Astrocyte of the cerebellum (primary cell): ENCODE data around the gene CBX7.

Experiments used
- DNase-seq: peaks from one replicate; pipeline ENCODE4 v3.0.0-alpha.2; 2011; ENCODE audit warnings: low read depth
- H3K4me3 ChIP-seq: 2 replicates; pipeline ENCODE4 v1.5.1; 2011; ENCODE audit warnings: mild to moderate bottlenecking, low read depth, low read length, moderate library complexity
- CTCF ChIP-seq: IDR thresholded peaks from 2 replicates; pipeline ENCODE4 v1.5.1; 2012; ENCODE audit warnings: low read length, low read depth, moderate library complexity, mild to moderate bottlenecking; ENCODE audit errors: missing control alignments
- in situ Hi-C: cut with HindIII; loops from 2 replicates; pipeline ENCODE4 v1.10.0; 2017; ENCODE audit warnings: low sequenced_read_pairs

The CBX7 gene

DNA sequence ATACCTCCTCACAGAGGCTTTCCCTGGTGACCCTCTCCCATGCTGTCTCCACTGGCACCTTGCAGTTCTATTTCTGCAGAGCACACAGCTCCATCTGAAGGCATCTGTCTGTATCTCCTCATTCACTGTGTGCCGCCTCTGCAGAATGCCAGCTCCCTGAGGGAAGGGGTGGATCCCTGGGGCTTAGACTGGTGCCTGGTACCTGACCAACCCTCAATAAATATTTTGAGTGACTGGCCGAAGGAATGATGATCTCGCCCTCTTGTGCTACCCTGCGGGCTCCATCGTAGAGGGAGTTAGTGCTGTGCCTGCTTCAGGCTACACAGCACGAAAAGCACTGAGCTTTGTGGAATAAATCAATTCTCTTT lies 1.6 kb downstream of the CBX7 start:
- H3K4me3 ChIP-seq = no peak overlapping the region
- TF ChIP-seq CTCF = no peak
- in situ Hi-C loops = no loop called here
- DNase-seq = no peak

DNA sequence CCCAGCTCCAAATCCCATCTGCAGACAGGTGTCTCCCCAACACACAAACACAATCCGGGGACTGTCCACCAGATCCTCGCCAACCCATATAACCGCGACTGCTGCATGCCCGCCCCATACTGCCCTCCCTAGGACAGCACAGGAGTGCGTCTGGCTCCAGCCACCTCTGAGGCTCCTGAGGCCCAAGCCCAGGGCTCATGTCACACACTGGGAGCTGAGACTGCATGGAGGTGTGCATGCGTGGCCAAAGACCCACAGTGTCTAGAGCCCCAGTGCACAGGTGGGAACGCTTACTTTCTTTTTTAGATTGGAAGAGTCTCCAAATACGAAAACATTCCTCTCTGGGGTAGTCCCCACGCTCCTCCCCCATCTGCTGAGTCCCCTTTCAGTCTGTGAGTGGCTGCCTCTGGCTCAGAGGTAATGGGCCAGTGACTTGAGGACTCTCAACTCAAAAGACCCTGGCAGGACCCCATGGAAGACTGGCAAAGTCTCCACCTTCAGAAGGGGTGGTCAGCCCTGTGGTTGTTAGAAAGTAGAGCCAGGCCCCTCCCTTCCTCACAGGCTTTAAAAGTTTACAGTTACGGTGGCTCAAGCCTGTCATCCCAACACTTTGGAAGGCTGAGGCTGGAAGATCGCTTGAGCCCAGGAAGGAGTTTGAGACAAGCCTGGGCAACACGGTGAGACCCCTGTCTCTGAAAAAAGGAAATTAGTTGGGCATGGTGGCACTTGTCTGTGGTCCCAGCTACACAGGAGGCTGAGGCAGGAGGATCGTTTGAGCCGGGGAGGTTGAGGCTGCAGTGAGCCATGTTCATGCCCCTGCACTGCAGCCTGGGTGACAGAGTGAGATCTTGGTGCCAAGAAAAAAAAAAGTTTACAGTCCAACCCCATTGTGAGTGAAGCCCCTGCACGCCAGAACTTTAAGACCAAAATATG lies 2.3 kb downstream of the CBX7 start:
- in situ Hi-C loops = no loop called here
- H3K4me3 ChIP-seq = no peak overlapping the region
- no peak for DNase-seq
- no peak for TF ChIP-seq CTCF

DNA sequence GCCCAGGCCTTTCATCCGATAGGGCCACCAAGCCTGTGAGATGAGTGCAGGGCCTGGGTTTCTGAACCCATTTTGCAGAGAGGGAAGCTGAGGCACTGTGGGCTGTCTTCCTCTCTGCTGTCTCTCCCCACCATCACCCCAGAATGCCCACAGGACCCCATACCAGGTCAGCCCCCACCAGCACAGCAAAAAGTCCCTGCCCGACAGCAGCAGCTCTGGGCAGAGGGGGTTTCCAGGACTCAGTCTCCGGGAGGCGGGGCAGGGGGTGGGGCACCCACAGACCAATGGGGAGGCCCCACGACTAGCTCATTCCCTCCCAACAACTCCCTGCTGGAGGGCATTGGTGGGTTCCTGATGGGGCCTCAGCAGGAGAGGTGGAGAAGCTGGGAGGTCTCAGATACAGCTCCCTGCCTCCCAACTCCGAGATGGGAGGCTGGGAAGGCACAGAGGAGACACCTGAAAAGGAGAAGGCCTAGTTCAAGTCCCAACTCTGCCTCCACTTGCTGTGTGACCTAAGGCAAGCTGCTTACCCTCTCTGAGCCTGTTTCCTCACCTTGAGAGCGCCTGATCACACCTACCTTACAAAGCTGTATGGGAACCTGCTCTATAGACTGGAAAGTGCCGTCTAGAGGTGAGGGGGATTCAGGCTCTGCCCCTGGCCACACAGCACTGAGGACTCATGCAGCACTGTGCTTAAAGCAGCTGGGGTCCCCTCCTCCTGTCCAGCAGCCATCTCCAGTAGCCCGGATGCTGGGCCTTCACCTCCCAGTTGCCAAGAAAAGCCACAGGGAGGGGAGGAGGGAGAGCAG lies 3.5 kb downstream of the CBX7 start:
- TF ChIP-seq CTCF = no peak
- in situ Hi-C loops = no loop called here
- H3K4me3 ChIP-seq = no peak overlapping the region
- DNase-seq = no peak

DNA sequence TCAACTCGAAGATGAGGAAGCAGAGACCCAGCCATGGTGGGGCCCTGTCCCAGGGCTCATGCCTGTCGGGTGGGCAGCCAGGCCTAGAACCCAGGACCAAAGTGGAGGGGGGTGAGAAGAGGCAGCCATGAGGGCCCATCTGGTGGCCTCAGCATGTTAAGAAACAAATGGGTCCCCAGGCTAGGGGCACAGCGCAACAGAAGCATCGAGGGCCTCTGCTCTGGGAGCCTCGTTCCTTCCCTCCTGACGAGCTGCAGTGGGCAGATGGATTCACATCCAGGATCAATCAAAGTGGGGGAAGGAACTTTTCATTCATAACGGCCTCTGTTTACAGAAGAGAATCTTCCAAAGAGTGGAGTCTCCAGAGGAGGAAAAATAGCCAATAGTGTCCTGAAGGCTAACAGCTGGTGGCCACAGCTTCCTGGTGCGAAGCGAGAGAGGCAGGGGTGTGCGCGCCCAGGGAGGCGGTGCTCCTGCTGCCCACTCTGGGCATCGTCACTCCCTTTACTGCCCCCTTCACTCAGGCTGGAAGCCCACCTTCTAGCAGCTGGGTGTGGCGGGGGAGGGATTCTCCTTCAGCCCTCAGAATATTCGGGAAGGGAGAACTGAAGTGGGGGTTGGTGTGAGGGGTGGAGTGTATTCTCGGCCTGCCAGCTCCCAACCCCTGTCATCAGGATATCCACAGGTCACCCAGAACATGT lies 4.3 kb downstream of the CBX7 start:
- in situ Hi-C loops = no loop called here
- no peak for TF ChIP-seq CTCF
- no peak overlapping the region for H3K4me3 ChIP-seq
- no peak for DNase-seq

GRCh38 chr22:39147335-39148025 lies 5.0 kb downstream of the CBX7 start:
- no peak for DNase-seq
- in situ Hi-C loops = no loop called here
- H3K4me3 ChIP-seq = no peak overlapping the region
- TF ChIP-seq CTCF = no peak
